CD14-positive monocyte (primary cell): ENCODE measurements around the gene KRTAP4-4. TPM values are rescaled to one million over a fixed set of nuclear protein-coding genes. Genes with fewer than 3 reads are reported as not detected.
"Not testable (repeated sequence)": the region's sequence is repeated elsewhere in the genome, so short reads cannot be mapped to it uniquely, and the experiment has no call there.

Experiments
- DNase-seq, 3 donors: peaks; one replicate each; pipeline ENCODE4 v3.0.0-alpha.2; 2011 to 2022
- H2AFZ ChIP-seq: 2 replicates; pipeline ENCODE4 v1.6.0; 2012; ENCODE audit warnings: mild to moderate bottlenecking, low read depth, low read length, inconsistent platforms; ENCODE audit not compliant: insufficient read depth, poor library complexity, severe bottlenecking
- H3K27ac ChIP-seq, 2 donors: 1 replicate in 1 of 2; 2 replicates in 1 of 2; pipeline ENCODE4 v1.5.1; 2012 to 2013; ENCODE audit warnings: low read length in 2 of 2, control low read depth in 1 of 2, inconsistent platforms in 1 of 2, low read depth in 1 of 2, mild to moderate bottlenecking in 1 of 2
- H3K27me3 ChIP-seq, 2 donors: one replicate each; pipeline versions ENCODE4 v1.6.0 to v1.6.1; 2011 to 2013; ENCODE audit warnings: low read length in 2 of 2; ENCODE audit not compliant: control insufficient read depth in 2 of 2, insufficient read depth in 2 of 2
- H3K36me3 ChIP-seq, 2 donors: replicated peaks in 1 of 2; 1 replicate in 1 of 2; 2 replicates in 1 of 2; pipeline versions ENCODE4 v1.5.1 to v1.6.1; 2012 to 2013; ENCODE audit warnings: low read length in 2 of 2, control low read depth in 1 of 2, inconsistent platforms in 1 of 2, mild to moderate bottlenecking in 1 of 2; ENCODE audit not compliant: insufficient read depth in 2 of 2, control insufficient read depth in 1 of 2
- H3K4me1 ChIP-seq, 2 donors: 1 replicate in 1 of 2; 2 replicates in 1 of 2; pipeline versions ENCODE4 v1.5.1 to v1.6.1; 2012 to 2013; ENCODE audit warnings: low read length in 2 of 2, control low read depth in 1 of 2, inconsistent platforms in 1 of 2, mild to moderate bottlenecking in 1 of 2, moderate library complexity in 1 of 2; ENCODE audit not compliant: insufficient read depth in 2 of 2, control insufficient read depth in 1 of 2
- H3K4me2 ChIP-seq: replicated peaks from 2 replicates; pipeline ENCODE3; 2012; ENCODE audit warnings: low read length, moderate library complexity, mild to moderate bottlenecking; ENCODE audit not compliant: poor library complexity, severe bottlenecking; ENCODE audit errors: extremely low read depth
- H3K4me3 ChIP-seq, 3 experiments: fragments of 200-600 bp in 1 of 3; sonication (generic) in 1 of 3; replicated peaks in 1 of 3; 1 replicate in 2 of 3; 2 replicates in 1 of 3; pipeline ENCODE4 v1.5.1; 2011 to 2013; ENCODE audit warnings: low read length in 3 of 3, mild to moderate bottlenecking in 3 of 3, control low read depth in 2 of 3, low read depth in 2 of 3, inconsistent platforms in 1 of 3, moderate library complexity in 1 of 3
- H3K79me2 ChIP-seq: 2 replicates; pipeline ENCODE4 v1.6.0; 2012; ENCODE audit warnings: mild to moderate bottlenecking, control low read depth, inconsistent platforms, low read length, moderate library complexity; ENCODE audit not compliant: insufficient read depth
- H3K9ac ChIP-seq: 2 replicates; pipeline ENCODE4 v1.6.0; 2017; ENCODE audit warnings: low read length, mild to moderate bottlenecking; ENCODE audit not compliant: insufficient read depth, poor library complexity, severe bottlenecking
- H3K9me3 ChIP-seq, 2 donors: replicated peaks in 1 of 2; 1 replicate in 1 of 2; 2 replicates in 1 of 2; pipeline versions ENCODE4 v1.5.1 to v1.6.1; 2012 to 2013; ENCODE audit warnings: low read length in 2 of 2, control low read depth in 1 of 2; ENCODE audit not compliant: control insufficient read depth in 1 of 2, insufficient read depth in 1 of 2
- H4K20me1 ChIP-seq: 2 replicates; pipeline ENCODE4 v1.6.0; 2012; ENCODE audit warnings: mild to moderate bottlenecking, low read length, control low read depth, moderate library complexity; ENCODE audit not compliant: insufficient read depth
- H3K27ac Mint-ChIP-seq, 7 donors: one replicate each; pipeline ENCODE4 v1.8.0; 2020; ENCODE audit warnings: mild to moderate bottlenecking in 7 of 7, mixed read lengths in 7 of 7, moderate library complexity in 6 of 7, inconsistent platforms in 2 of 7
- H3K27me3 Mint-ChIP-seq, 3 donors: one replicate each; pipeline ENCODE4 v1.8.0; 2021 to 2022; ENCODE audit warnings: low read depth in 3 of 3, mild to moderate bottlenecking in 3 of 3, mixed read lengths in 3 of 3, moderate library complexity in 3 of 3, inconsistent platforms in 1 of 3
- H3K36me3 Mint-ChIP-seq, 2 donors: one replicate each; pipeline ENCODE4 v1.8.0; 2020; ENCODE audit warnings: mixed read lengths in 2 of 2, inconsistent platforms in 1 of 2, mild to moderate bottlenecking in 1 of 2
- H3K4me1 Mint-ChIP-seq: one replicate; pipeline ENCODE4 v1.8.0; 2020; ENCODE audit warnings: mild to moderate bottlenecking, mixed read lengths
- H3K4me3 Mint-ChIP-seq, 2 donors: one replicate each; pipeline ENCODE4 v1.8.0; 2020; ENCODE audit warnings: mild to moderate bottlenecking in 2 of 2, mixed read lengths in 2 of 2, moderate library complexity in 1 of 2
- H3K9me3 Mint-ChIP-seq, 7 donors: one replicate each; pipeline ENCODE4 v1.8.0; 2020 to 2022; ENCODE audit warnings: mixed read lengths in 7 of 7, mild to moderate bottlenecking in 6 of 7, moderate library complexity in 6 of 7, inconsistent platforms in 2 of 7
- CTCF ChIP-seq: fragments of 200-600 bp; IDR thresholded peaks from one replicate; pipeline ENCODE4 v1.8.0; 2022; ENCODE audit warnings: antibody characterized with exemption, mild to moderate bottlenecking
- WGBS: methylation state at CpG from one replicate; pipeline ENCODE4 v1.1.5; 2013; ENCODE audit warnings: missing lambda C conversion rate; ENCODE audit not compliant: insufficient coverage; 5-methylcytosine and 5-hydroxymethylcytosine counted together
- intact Hi-C, 2 donors: fragments of 100-400 bp; cut with micrococcal nuclease; formaldehyde crosslinking; loops; one replicate each; pipeline versions ENCODE4 v1.15.0 to v1.15.1; 2023
- polyA plus RNA-seq, 3 donors: library from polyadenylated mRNA; depleted of rRNA in 1 of 3; unstranded in 2 of 3; stranded (reverse) in 1 of 3; fragments of 300-500 nt in 2 of 3; fragments of >200 nt in 1 of 3; fragmentation: Illumina TruSeq in 2 of 3; gene quantifications; 1 replicate in 2 of 3; 2 replicates in 1 of 3; pipeline ENCODE4 v1.2.3, GENCODE V29; 2012 to 2021

The KRTAP4-4 gene
- polyA plus RNA-seq, 3 donors, result not detected

GRCh38 chr17:41118721-41119120 is 41.8 kb downstream of the KRTAP4-4 start:
- Mint-ChIP-seq H3K4me3 (no peak overlapping the region), H3K27me3 (peaks cover 0 to 4% (median 0%) of the 10 kb centered on the region in 3 donors), H3K9me3 (peaks cover 0 to 8% (median 0%) of the 10 kb centered on the region in 7 donors), H3K27ac (no peak overlapping the region), H3K4me1 (peaks cover 24% of the 10 kb centered on the region), H3K36me3 (no peaks in the 10 kb centered on the region)
- no peak for TF ChIP-seq CTCF
- no peaks in the 10 kb centered on the region for H3K79me2 ChIP-seq
- H3K27ac ChIP-seq, result no peak overlapping the region
- no peak overlapping the region for H3K4me2 ChIP-seq
- no peak for DNase-seq
- no peak overlapping the region for H2AFZ ChIP-seq
- H3K4me3 ChIP-seq, result no peak overlapping the region
- H3K9ac ChIP-seq, result no peak overlapping the region
- H3K27me3 ChIP-seq, result no peaks in the 10 kb centered on the region
- H3K4me1 ChIP-seq, result peaks cover 14 to 21% of the 10 kb centered on the region in 2 donors
- H3K36me3 ChIP-seq, result no peaks in the 10 kb centered on the region
- no peaks in the 10 kb centered on the region for H4K20me1 ChIP-seq
- no peaks in the 10 kb centered on the region for H3K9me3 ChIP-seq
- intact Hi-C loops, result no loop called here
- 100% methylated on average over 1 of the region's 4 CpGs for WGBS

DNA sequence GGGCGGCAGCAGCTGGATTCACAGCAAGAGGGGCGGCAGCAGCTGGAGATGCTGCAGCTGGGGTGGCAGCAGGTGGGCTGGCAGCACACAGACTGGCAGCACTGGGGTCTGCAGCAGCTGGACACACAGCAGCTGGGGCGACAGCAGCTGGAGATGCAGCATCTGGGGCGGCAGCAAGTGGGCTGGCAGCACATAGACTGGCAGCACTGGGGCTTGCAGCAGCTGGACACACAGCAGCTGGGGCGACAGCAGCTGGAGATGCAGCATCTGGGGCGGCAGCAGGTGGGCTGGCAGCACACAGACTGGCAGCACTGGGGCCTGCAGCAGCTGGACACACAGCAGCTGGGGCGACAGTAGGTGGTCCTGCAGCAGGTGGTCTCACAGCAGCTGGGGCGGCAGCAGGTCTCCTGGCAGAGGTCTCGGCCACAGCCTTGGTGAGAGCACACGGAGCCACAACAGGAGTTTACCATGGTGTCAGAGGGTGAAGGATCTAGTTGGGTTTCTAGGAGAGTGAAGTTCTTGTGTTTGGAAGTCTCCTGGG is 42.6 kb downstream of the KRTAP4-4 start, which contains the start of gene KRTAP4-11:
TSS of gene KRTAP4-11 (minus strand) at position 528 of the 541 bp plus-strand sequence. CDS start at position 470, 58 bp downstream.
- 92% methylated on average over 10 of the region's 10 CpGs for WGBS
- H3K36me3 Mint-ChIP-seq, intact Hi-C loops, H3K4me3 Mint-ChIP-seq, H3K9ac ChIP-seq, H3K79me2 ChIP-seq, H3K4me3 ChIP-seq, H2AFZ ChIP-seq, H3K27me3 ChIP-seq, DNase-seq, H3K9me3 ChIP-seq, H3K36me3 ChIP-seq, H4K20me1 ChIP-seq, H3K27me3 Mint-ChIP-seq, H3K9me3 Mint-ChIP-seq, H3K27ac ChIP-seq, H3K4me2 ChIP-seq: not testable (repeated sequence)
- H3K4me1 Mint-ChIP-seq, result peaks cover 24% of the 10 kb centered on the region
- H3K4me1 ChIP-seq, result peaks cover 14 to 21% of the 10 kb centered on the region in 2 donors
- peak within 1 kb of the TSS in 3 of 7 donors; percentile 6 to 37 (median 13) for H3K27ac Mint-ChIP-seq
